ENCODE results near the gene NTN1.

The NTN1 gene

DNA sequence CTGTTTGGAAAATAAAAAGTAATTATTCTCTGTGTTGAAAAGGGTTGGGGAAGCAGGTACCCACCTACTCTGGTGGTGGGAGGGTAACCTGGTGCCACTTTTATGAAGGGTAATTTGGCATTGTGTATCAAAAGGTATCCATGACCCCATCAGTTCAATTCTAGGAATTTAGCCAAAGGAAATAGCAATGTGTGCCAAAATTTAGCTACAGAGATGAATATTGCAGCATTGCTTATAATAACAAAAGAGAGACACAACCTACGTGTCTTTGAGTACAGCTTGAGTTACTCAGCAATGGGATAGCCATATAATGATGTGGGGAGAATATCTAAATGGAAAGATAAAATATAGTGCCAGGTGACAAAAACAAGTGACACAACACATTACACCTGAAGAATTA, 170.7 kb downstream of the NTN1 start:
- DNase-seq (ENCODE audit: low spot score): no peak
- TF ChIP-seq, protein P1, sequence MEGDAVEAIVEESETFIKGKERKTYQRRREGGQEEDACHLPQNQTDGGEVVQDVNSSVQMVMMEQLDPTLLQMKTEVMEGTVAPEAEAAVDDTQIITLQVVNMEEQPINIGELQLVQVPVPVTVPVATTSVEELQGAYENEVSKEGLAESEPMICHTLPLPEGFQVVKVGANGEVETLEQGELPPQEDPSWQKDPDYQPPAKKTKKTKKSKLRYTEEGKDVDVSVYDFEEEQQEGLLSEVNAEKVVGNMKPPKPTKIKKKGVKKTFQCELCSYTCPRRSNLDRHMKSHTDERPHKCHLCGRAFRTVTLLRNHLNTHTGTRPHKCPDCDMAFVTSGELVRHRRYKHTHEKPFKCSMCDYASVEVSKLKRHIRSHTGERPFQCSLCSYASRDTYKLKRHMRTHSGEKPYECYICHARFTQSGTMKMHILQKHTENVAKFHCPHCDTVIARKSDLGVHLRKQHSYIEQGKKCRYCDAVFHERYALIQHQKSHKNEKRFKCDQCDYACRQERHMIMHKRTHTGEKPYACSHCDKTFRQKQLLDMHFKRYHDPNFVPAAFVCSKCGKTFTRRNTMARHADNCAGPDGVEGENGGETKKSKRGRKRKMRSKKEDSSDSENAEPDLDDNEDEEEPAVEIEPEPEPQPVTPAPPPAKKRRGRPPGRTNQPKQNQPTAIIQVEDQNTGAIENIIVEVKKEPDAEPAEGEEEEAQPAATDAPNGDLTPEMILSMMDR (IDR thresholded peaks at IDR 0.05; ENCODE audit: borderline replicate concordance, control extremely low read depth, extremely low read depth, insufficient read depth, missing control alignments): no peak

DNA sequence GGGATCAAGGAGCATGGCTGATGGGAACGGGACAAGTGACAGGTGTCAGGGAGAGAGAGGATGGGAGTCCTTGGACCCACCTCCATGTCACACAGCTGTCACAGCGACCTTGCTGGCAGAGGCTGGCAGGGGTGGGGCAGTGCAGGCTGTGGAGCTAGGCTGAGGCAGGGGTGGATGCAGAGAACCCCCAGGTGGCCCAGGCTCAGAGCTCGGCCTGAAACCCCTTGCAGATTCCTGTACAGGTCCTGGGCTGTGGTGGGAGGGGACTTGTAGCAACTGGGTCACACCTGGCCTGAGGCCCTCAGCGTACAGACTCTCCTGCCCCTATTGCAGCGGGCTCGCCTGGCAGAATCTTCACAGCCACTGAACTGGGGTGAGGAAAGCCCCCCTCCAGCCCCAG, 174.1 kb downstream of the NTN1 start:
- TF ChIP-seq, protein P1 (IDR thresholded peaks at IDR 0.05; ENCODE audit: borderline replicate concordance, control extremely low read depth, extremely low read depth, insufficient read depth, missing control alignments): no peak
- DNase-seq (ENCODE audit: low spot score): no peak
- in situ Hi-C loops (cut with MboI; ENCODE audit: low sequenced_read_pairs, unreplicated experiment): no loop called here

More for the DNA sequence above, 170.7 kb downstream of the NTN1 start:
- in situ Hi-C loops (cut with MboI; ENCODE audit: low sequenced_read_pairs, unreplicated experiment): no loop called here

DNA sequence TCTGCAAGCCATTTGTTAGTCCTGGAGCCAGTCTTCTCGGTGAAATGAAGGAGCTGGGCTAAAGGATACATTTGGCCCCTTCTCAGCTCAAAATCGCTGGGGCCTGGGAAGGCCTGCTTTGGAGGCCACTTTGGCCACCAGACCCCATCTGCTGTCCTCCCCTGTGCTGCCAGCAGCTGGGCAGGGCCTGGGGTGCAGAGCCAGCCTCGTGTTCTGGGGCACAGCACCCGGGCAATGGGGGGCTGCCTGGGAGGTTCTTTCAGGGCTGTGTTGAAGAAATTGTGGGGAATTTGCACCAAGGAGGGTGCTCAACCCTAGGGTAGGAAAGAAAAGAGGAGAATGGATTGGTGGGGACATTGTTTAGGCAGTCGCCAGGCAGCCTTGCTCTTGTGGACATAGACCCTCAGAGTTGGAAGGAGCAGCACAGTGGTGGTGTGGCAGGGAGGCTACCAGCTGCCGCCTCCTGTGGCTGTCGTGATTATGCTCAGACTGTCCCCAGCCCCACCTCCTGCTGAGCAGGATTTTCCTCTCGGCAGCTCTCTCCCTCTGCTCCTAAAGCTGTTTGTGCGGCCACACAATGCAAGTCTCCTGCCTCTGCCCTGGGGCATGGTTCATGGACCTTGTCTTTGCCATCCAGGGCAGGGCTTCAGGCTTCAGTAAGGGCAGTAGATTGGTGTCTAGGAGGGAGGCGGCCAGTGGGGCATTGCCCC, 174.8 kb downstream of the NTN1 start:
- in situ Hi-C loops (cut with MboI; ENCODE audit: low sequenced_read_pairs, unreplicated experiment): no loop called here
- DNase-seq (ENCODE audit: low spot score): no peak

DNA sequence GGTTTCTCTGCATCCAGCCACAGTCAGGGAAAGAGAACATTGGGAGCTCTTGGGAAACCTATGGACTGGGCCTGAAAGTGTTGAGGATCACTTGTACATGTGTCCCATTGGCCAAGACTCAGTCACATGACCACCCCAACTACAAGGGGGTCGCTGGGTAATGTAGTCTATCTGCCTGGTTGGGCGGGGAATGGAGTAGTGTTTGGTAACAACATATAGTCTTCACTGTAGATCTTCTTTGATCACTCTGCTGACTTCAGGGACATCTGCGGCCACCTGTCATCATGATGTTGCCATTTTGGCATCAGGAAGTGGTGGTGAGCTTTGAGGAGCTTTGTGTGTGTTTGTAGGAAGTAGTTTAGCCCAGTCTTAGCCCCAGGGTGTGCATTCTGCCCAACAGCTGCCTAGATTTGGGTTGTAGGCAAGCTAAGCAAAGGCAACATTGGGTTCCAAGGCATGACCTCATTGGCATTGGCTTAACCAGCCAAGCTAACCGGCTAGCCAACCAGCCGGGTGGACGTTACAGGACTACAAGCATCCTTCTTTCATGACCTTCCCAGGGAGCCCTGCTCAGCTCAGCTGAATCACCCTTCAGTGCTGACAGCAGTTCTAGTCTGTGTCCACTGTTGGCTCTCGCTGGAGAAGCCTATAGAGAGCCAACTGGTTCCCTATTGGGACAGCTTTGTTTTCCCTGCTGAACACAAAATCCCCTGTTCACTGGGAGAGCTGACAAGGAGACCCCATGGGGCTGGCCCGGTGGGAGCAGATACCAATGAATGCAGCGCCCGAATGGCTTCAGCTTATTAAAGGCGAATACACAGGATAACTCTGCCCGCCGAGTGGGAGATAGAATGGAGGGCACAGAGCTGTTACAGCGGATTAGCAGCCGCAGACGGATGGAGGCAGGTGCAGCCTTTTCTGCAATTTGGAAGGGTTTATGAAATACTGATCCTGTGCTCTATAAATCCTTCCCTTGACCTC, 178.6 kb downstream of the NTN1 start:
- TF ChIP-seq, protein P1 (IDR thresholded peaks at IDR 0.05; ENCODE audit: borderline replicate concordance, control extremely low read depth, extremely low read depth, insufficient read depth, missing control alignments): no peak
- in situ Hi-C loops (cut with MboI; ENCODE audit: low sequenced_read_pairs, unreplicated experiment): no loop called here
- no peak for DNase-seq (ENCODE audit: low spot score)

More for the DNA sequence above, 174.8 kb downstream of the NTN1 start:
- TF ChIP-seq, protein P1 (IDR thresholded peaks at IDR 0.05; ENCODE audit: borderline replicate concordance, control extremely low read depth, extremely low read depth, insufficient read depth, missing control alignments): no peak

DNA sequence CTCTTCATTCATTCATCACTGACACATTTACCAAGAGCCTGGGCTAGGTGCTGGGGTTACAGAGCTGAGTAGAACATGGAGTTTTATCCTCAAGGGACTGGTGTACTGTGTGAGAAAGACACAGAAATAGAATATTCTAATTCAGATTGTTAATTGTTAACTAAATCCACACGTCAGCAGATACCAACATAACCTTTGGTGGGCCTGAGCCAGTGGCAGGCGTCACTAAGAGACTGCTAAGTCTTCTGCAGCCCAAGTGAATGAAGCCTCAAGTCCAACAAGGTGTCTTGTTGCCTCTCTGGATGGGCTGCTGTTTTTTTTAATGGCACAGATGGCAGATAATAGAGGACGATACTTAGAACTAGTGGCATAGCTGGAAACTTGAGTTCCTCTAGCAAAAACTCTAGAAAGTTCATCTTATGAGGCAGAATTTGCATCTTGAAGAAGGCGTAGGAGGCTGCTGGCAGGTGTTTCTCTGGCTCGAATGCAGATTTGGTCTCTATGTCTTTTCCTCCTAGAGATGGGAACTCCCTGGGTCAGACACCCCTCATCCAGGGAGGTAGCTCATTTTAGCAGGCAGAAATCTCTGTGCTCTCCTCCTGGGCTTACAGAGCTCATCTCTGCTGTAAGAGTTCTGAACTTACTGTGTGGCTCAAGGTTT, 179.5 kb downstream of the NTN1 start:
- in situ Hi-C loops (cut with MboI; ENCODE audit: low sequenced_read_pairs, unreplicated experiment): no loop called here
- TF ChIP-seq, protein P1 (IDR thresholded peaks at IDR 0.05; ENCODE audit: borderline replicate concordance, control extremely low read depth, extremely low read depth, insufficient read depth, missing control alignments): no peak

DNA sequence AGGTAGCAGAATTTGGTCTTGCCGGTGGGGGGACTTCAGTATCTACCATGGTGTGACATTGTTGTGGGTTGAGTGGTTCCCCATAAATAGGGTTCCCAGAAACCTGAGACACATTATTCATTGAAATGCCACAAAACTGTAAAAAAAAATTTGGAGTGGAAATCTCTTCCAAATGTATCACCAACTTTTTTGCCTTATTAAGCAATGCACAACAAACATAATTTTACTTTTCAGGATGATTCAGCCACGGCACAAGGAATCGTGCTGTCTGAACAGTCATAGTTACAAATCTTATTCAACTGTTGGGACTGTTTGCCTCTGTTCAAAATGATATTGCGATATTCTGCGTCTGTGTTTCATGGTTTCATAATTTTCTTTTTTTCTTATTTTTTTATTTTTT, 181.2 kb downstream of the NTN1 start:
- TF ChIP-seq, protein P1 (IDR thresholded peaks at IDR 0.05; ENCODE audit: borderline replicate concordance, control extremely low read depth, extremely low read depth, insufficient read depth, missing control alignments): no peak
- DNase-seq (ENCODE audit: low spot score): no peak
- in situ Hi-C loops (cut with MboI; ENCODE audit: low sequenced_read_pairs, unreplicated experiment): no loop called here

More for the DNA sequence above, 179.5 kb downstream of the NTN1 start:
- peak; percentile 66 for DNase-seq (ENCODE audit: low spot score)
